ENCODE data around the gene LIN28B.
"Not testable (repeated sequence)": the region's sequence is repeated elsewhere in the genome, so short reads cannot be mapped to it uniquely, and the experiment has no call there.

Gene LIN28B

DNA sequence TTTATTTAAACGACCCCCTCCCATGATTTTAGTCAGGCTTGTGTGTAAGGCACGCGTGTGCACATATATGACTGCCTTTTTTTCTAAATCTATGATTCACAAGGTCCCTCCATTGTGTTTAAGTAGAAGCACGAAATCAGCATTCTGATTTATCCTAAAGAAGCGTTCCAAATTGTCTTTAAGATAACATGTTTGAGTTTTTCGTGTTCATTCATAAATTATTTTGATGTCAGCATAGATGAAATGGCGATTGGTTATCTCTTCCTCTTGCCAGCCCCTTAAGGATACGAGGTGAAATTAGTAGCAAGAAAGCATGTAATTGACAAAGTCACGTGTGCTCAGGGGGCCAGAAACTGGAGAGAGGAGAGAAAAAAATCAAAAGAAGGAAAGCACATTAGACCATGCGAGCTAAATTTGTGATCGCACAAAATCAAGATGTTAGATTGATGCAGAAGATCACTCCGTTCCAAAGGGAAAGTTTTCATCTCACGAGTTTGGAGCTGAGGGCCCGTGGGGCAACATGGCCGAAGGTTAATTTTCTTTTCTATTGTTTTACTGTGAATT lies at the start of gene LIN28B:
TSS of gene LIN28B (plus strand) at position 377 of the 564 bp plus-strand sequence. CDS start at position 521, 144 bp downstream.
- DNase-seq (ENCODE audit: low read depth, low spot score), result no peak

DNA sequence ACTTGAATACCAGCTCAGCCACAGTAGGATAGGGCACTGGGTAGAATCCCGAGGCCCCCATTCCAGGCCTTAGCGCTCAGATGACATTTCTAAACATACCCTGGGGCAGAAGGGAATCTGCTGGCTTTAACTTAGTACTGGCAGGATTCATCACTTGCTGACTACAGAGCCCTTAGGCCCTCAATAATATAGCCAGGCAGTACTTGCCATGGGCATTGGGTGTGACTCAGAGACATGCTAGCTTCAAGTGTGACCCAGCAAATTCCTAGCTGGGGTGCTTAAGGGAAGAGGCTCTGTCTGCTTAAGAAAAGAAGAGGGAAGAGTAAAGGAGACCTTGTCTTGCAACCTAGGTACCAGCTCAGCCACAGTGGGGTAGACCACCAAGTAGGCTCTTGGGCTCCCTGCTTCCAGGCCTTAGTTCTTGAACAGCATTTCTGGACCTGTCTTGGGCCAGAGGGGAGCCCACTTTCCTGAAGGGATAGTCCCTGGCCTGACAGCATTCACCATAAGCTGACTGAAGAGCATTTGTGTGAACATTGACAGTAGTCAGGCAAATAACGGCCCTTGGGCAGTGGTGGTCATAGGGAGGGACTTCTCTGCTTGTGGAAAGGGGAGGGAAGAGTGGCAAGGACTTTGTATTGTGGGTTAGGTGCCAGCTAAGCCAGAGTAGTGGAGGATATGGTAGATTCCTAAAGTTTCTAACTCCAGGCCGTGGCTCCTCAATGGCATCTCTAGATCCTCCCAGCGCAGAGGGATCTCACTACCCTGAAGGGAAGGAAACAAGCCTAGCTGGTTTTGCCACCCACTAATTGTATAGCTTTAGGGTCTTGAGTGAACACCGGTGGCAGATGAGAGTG lies 48.6 kb upstream of the LIN28B start:
- no peak for DNase-seq (ENCODE audit: low read depth, low spot score)

DNA sequence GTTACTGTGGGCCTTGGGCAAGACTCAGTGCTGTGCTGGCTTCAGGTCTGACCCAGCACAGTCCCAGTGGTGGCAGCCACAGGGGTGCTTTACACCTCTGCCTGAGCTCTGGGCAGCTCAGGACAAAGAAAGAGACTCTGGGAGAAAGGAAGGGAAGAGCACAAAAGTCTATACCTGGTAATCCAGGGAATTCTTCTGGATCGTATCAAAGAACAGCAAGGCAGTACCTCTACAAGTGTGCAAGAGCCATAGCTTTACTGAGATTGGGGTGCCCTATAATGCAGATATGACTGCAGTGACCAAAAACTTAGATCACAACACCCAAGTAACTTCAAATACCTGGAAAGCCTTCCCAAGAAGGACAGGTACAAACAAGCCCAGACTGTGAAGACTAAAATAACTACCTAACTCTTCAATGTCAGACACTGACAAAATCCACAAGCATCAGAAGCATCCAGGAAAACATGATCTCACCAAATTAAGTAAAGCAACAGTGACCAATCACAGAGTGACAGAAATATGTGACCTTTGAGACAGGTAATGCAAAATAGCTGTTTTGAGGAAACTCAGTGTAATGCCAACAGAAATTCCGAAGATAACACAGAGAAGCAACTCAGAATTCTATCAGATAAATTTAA lies 47.9 kb upstream of the LIN28B start:
- no peak for DNase-seq (ENCODE audit: low read depth, low spot score)

- DNase-seq (ENCODE audit: low read depth, low spot score), result no peak
Observed at GRCh38 chr6:104921896-104922295, 35.0 kb upstream of the LIN28B start.

DNA sequence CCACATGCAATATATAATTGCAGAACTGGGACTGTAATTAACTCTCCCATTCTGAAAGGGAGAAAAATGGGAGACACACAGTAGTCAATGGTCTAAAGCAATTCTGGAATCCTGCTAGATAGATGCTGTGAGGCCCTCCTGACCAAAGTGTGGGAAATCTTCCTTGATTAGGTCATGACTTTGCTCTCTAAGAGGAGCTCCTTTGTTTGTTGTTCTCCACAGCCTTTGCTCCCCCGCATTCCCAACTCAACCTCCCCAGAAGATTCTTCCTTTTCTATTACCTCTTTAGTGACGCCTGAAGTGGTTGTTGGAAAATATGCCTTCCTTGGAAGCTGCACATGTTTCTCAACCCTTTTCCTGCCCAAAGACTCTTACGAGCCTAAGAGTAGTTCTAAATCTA lies 28.8 kb upstream of the LIN28B start:
- no peak for DNase-seq (ENCODE audit: low read depth, low spot score)

- no peak for DNase-seq (ENCODE audit: low read depth, low spot score)
Observed at GRCh38 chr6:104929353-104929752, 27.6 kb upstream of the LIN28B start.

GRCh38 chr6:104930939-104931338 lies 26.0 kb upstream of the LIN28B start:
- DNase-seq (ENCODE audit: low read depth, low spot score), result no peak

- DNase-seq (ENCODE audit: low read depth, low spot score), result no peak
Observed at GRCh38 chr6:104936766-104937535, 20.0 kb upstream of the LIN28B start.

- DNase-seq (ENCODE audit: low read depth, low spot score), result no peak
Observed at GRCh38 chr6:104940238-104940892, 16.5 kb upstream of the LIN28B start.

GRCh38 chr6:104940893-104941728 lies 15.8 kb upstream of the LIN28B start:
- no peak for DNase-seq (ENCODE audit: low read depth, low spot score)

- DNase-seq (ENCODE audit: low read depth, low spot score), result no peak
Observed at GRCh38 chr6:104941729-104942091, 15.2 kb upstream of the LIN28B start.

GRCh38 chr6:104943781-104944180 lies 13.1 kb upstream of the LIN28B start:
- DNase-seq (ENCODE audit: low read depth, low spot score), result no peak

DNA sequence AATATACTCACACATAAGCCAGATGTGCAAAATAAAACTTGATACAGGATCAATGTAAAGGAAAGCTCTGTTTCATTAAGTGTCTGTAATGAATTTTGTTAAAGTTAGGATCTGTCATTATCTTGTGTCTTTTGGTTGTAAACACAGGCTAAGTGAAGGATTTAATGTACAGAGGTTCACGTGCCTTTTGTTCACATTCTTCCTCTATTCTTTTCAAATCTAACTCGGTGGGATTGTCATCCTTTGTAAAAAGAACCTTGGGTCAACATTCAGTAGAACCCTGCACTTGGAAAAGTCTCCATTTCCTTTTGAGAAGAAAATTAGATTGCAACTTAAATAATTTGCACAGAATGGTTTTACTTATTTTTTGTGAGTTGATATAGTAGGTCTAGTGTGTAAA lies 7.7 kb upstream of the LIN28B start:
- DNase-seq (ENCODE audit: low read depth, low spot score), result no peak

DNA sequence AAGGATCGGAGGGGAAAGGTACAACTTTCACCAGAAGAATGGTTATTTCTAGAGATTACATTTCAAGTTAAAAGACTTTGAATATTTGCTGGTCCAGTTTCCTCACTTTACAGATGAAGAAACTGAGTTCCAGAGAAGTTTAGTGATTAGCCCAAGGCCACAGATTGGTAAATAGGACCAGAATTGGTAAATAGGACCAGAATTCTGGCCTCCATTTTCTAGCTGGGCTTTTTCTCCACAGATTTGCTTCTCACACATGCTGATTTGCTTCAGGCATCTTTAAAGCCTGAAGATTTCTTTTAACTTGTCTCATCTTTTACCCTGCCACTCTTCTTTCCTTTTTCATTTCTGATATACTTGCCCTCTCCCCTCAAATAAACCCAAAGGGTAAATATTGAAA lies 5.2 kb upstream of the LIN28B start:
- no peak for DNase-seq (ENCODE audit: low read depth, low spot score)

DNA sequence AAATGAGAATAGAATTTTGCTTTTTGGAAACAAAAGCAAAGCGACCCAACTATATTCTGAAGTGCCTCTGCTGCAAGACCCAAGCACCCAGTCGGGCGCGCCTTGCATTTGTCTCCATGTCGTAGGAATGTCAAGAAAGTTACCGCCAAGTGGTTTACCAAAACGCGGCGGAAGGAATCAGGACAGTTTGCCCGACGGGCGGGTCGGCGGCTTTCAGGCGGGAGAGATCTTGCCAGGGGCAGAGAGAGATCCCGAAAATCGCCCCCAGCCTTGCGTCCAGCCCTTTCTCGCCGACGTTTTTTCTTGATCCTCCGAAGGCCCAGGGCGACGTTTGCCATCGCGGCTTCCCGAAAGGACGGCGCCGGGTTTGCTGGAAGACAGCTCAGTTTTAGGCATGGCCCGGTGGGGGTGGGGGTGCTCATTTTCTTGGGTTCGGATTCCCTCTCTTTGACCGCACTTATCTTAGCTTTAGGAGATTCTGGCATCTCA lies 4.0 kb upstream of the LIN28B start:
- no peak for DNase-seq (ENCODE audit: low read depth, low spot score)

GRCh38 chr6:104953400-104954189 lies 3.3 kb upstream of the LIN28B start:
- not testable (repeated sequence) for DNase-seq (ENCODE audit: low read depth, low spot score)

- DNase-seq (ENCODE audit: low read depth, low spot score), result no peak
Observed at GRCh38 chr6:104954190-104954797, 2.6 kb upstream of the LIN28B start.

DNA sequence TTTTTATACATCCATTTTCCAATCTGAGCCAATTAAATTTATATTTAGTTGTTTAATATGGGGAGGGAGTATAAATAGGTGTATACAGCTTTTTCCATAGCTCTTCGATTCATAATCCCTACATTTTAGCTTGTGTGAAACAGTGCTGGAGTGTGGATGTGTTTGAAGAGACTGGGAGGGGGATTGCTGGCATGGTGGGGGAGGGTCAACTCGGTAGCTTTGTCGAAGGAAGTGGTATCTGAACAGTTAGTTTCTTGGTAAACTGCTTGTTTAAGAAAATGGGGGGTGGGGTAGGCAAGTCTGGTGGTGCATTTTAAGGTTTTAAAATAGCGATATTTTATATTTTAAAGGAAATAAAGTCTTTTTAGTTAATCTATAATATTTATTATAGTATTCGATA lies 1.4 kb upstream of the LIN28B start:
- DNase-seq (ENCODE audit: low read depth, low spot score), result no peak
